AG04449 (cell line): ENCODE data around the gene LGALS7.
"Not testable (repeated sequence)": the region's sequence is repeated elsewhere in the genome, so short reads cannot be mapped to it uniquely, and the experiment has no call there.

Source experiments
- CTCF ChIA-PET: fragments of 350-600 bp; formaldehyde crosslinking; extraction: SDS; loops from one replicate; lab custom pipeline; 2021; ENCODE audit warnings: antibody characterized with exemption; lab: Yijun Ruan, JAX
- POLR2A ChIA-PET: fragments of 400-600, 350-600 bp; formaldehyde crosslinking; extraction: SDS; loops from one replicate; lab custom pipeline; 2020; ENCODE audit warnings: antibody characterized with exemption, inconsistent platforms; lab: Yijun Ruan, JAX
- DNase-seq: peaks from one replicate; pipeline ENCODE4 v3.0.0-alpha.2; 2010; ENCODE audit warnings: low read depth, low spot score
- H3K4me3 ChIP-seq: 2 replicates; pipeline ENCODE4 v1.5.1; 2011; ENCODE audit warnings: low read depth, mild to moderate bottlenecking, control low read depth, low read length
- CTCF ChIP-seq: IDR thresholded peaks from one replicate; pipeline ENCODE4 v1.5.1; 2011; ENCODE audit warnings: mild to moderate bottlenecking, moderate library complexity, low read length, control low read depth, inconsistent platforms; ENCODE audit not compliant: insufficient read depth; ENCODE audit errors: missing control alignments

LGALS7 gene

GRCh38 chr19:38813323-38813722 is 40.0 kb upstream of the LGALS7 start:
- DNase-seq, result no peak
- POLR2A ChIA-PET, result no interaction called here
- no peak overlapping the region for H3K4me3 ChIP-seq
- CTCF ChIA-PET, result no interaction called here
- no peak for TF ChIP-seq CTCF

GRCh38 chr19:38812841-38813320 is 39.6 kb upstream of the LGALS7 start, which contains the start of gene LGALS4:
TSS of gene LGALS4 (minus strand) at chr19:38812945. CDS start at chr19:38812886, 59 bp downstream.
- H3K4me3 ChIP-seq, result no peak within 1 kb of the TSS
- ChIA-PET POLR2A (no interaction called here), CTCF (no interaction called here)
- TF ChIP-seq CTCF, result no peak
- DNase-seq, result no peak

- no peak for TF ChIP-seq CTCF
- POLR2A ChIA-PET, result interaction anchor here (0.6 to 0.9 kb wide), 2 partner anchors 38 to 93 kb away, joined by 3 read pairs; no protein-coding TSS in a partner anchor
- no peak overlapping the region for H3K4me3 ChIP-seq
- CTCF ChIA-PET, result interaction anchor here (1.4 kb wide), 1 partner anchor 42 kb away, joined by 4 read pairs; no protein-coding TSS in a partner anchor
- no peak for DNase-seq
Measured at GRCh38 chr19:38812009-38812840, 38.9 kb upstream of the LGALS7 start.

- no peak overlapping the region for H3K4me3 ChIP-seq
- ChIA-PET POLR2A (no interaction called here), CTCF (no interaction called here)
- no peak for DNase-seq
- no peak for TF ChIP-seq CTCF
Measured at GRCh38 chr19:38809592-38810252, 36.4 kb upstream of the LGALS7 start.

- H3K4me3 ChIP-seq, result no peak overlapping the region
- CTCF ChIA-PET, result interaction anchor here (1.3 kb wide), 1 partner anchor 62 kb away, joined by 3 read pairs; no protein-coding TSS in a partner anchor
- TF ChIP-seq CTCF, result no peak
- POLR2A ChIA-PET, result no interaction called here
- no peak for DNase-seq
Measured at GRCh38 chr19:38808741-38809140, 35.4 kb upstream of the LGALS7 start.

- DNase-seq, CTCF ChIA-PET, POLR2A ChIA-PET, H3K4me3 ChIP-seq: not testable (repeated sequence)
Measured at GRCh38 chr19:38807374-38808098, 34.2 kb upstream of the LGALS7 start.
